IPS-18a (cell line): ENCODE data around the gene FZD8.

Source experiments
- H3K27ac ChIP-seq: one replicate; pipeline ENCODE4 v1.5.1; 2013; ENCODE audit warnings: low read length
- H3K27me3 ChIP-seq: one replicate; pipeline ENCODE4 v1.6.1; 2013; ENCODE audit warnings: mild to moderate bottlenecking, low read length; ENCODE audit not compliant: control insufficient read depth, insufficient read depth
- H3K36me3 ChIP-seq: one replicate; pipeline ENCODE4 v1.6.1; 2013; ENCODE audit warnings: low read depth, low read length; ENCODE audit not compliant: control insufficient read depth
- H3K4me1 ChIP-seq: one replicate; pipeline ENCODE4 v1.6.1; 2013; ENCODE audit warnings: low read depth, low read length; ENCODE audit not compliant: control insufficient read depth
- H3K4me3 ChIP-seq: one replicate; pipeline ENCODE4 v1.5.1; 2013; ENCODE audit warnings: low read length
- H3K9ac ChIP-seq: one replicate; pipeline ENCODE4 v1.6.1; 2013; ENCODE audit warnings: mild to moderate bottlenecking, low read length, moderate library complexity
- H3K9me3 ChIP-seq: one replicate; pipeline ENCODE4 v1.6.1; 2013; ENCODE audit warnings: low read depth, low read length; ENCODE audit not compliant: control insufficient read depth

The FZD8 gene

DNA sequence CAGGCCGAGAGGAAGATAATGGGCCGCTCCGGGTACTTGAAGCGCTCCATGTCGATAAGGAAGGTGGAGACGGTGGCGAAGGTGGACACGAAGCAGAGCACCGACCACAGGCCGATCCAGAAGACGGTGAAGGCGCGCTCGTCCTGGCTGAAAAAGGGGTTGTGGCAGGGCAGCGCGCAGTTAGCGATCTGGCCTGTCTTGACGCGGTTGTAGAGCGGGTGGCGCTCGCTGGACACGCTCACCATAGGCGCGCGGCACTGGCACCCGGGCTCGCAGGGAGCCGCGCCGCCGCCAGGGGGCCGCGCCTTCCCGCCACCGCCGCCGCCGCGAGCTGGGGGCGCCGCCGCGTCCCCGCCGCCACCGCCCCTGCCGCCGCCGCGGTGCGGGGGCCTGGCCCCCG is 1.6 kb downstream of the FZD8 start:
- Histone ChIP-seq H3K27ac (no peak overlapping the region), H3K4me3 (peak overlapping the region; percentile 43), H3K9me3 (no peaks in the 10 kb centered on the region), H3K36me3 (no peaks in the 10 kb centered on the region), H3K27me3 (peaks cover 33% of the 10 kb centered on the region), H3K9ac (no peak overlapping the region), H3K4me1 (peaks cover 39% of the 10 kb centered on the region)

DNA sequence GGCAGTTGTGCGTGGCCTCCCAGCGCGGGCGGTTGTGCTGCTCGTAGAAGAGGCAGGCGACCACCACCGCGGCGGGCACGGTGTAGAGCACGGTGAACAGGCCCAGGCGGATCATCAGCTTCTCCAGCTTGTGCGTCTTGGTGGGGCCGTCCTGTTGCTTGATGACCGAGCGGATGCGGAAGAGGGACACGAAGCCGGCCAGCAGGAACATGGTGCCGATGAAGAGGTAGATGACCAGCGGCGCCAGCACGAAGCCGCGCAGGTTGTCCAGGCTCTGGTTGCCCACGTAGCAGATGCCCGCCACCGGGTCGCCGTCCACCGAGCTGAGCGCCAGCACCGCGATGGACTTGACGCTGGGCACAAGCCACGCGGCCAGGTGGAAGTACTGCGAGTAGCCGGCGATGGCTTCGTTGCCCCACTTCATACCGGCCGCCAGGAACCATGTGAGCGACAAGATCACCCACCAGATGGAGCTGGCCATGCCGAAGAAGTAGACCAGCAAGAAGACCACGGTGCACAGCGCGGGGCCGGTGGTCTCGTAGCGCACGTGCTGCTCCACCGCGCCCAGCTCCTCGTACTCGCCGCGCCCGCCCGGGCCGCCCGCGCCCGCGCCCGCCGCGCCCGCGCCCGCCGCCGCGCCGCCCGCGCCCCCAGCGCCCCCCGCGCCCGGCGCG is 2.2 kb downstream of the FZD8 start:
- no peaks in the 10 kb centered on the region for H3K36me3 ChIP-seq
- peaks cover 27% of the 10 kb centered on the region for H3K27me3 ChIP-seq
- peaks cover 36% of the 10 kb centered on the region for H3K4me1 ChIP-seq
- H3K4me3 ChIP-seq = peak overlapping the region; percentile 53
- H3K9ac ChIP-seq = no peak overlapping the region
- no peaks in the 10 kb centered on the region for H3K9me3 ChIP-seq
- H3K27ac ChIP-seq = no peak overlapping the region

DNA sequence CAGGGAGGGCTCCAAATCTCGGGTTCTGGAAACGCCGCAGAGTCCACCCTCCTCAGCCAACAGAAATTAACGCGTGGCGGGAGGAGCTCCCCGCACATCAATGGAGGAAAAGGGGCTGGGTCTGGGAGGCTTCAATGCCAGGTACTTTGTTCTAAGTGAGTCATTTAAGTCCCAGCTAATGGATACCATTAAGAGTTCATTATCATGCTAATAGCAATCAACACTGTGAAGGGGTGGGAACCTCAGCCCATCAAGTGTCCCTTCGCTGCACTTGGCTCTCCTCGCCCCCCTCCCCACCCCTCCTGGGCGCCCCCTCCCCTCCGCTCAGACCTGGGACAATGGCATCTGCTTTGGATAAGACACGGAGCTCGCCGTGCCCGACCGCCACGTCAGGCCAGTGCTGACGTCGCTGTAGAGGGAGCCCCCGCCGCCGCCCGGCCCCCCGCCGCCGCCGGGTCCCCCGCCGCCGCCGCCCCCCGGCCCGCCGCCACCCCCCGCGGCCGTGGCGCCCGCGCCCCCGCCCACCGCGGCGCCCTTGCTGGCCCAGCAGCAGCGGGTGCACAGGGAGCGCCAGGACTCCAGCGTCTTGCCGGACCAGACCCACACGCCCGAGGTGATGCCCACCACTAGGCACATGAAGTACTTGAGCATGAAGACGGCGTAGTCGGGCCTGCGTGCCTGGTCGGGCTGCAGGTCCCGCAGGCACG is 2.9 kb downstream of the FZD8 start:
- Histone ChIP-seq H3K27ac (no peak overlapping the region), H3K9ac (peak overlapping the region; percentile 53), H3K4me1 (peaks cover 30% of the 10 kb centered on the region), H3K36me3 (no peaks in the 10 kb centered on the region), H3K27me3 (peaks cover 20% of the 10 kb centered on the region), H3K9me3 (no peaks in the 10 kb centered on the region), H3K4me3 (peak overlapping the region; percentile 61)

DNA sequence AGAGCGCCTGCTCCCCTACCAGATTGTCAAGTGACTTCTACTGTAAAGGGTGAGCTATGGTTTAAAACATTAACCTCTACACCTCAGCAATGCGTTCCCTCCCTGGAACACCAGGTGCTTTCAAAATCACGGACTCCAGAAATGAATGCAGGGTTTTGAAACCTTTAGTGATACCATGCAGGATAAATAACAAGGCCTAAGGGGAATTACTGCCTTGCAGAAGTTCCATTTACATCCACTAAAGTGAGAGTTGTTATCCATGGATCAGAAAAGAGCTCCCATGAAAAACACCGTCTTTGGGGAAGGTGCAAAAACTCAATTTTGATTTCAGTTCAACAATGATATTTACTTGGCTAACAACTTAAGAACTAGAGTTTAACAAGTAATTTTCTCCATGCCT is 4.0 kb downstream of the FZD8 start:
- no peaks in the 10 kb centered on the region for H3K36me3 ChIP-seq
- H3K27me3 ChIP-seq = peaks cover 13% of the 10 kb centered on the region
- no peak overlapping the region for H3K9ac ChIP-seq
- H3K9me3 ChIP-seq = no peaks in the 10 kb centered on the region
- H3K4me1 ChIP-seq = peaks cover 30% of the 10 kb centered on the region
- H3K4me3 ChIP-seq = peak overlapping the region; percentile 61
- no peak overlapping the region for H3K27ac ChIP-seq

DNA sequence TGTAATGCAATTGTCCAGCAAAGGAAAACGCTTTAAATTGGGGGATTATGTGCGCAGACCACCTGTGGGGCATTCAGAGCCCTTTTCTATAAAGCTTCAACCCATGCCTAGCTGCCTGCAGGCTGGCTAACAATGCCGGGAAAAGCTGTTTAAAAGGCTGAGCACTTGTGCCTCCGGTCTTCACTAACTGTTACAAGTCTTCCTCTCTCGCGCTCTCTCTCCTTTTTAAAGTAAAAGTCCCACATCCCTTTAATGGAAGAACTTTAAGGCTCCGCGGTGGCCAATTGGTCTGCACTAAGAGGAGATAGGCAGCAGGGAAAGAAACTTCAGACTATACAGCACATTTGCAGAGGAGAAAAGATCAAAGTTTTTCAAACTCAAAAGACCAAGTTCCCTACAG is 4.6 kb downstream of the FZD8 start:
- no peaks in the 10 kb centered on the region for H3K36me3 ChIP-seq
- peak overlapping the region; percentile 61 for H3K4me3 ChIP-seq
- peaks cover 34% of the 10 kb centered on the region for H3K4me1 ChIP-seq
- no peaks in the 10 kb centered on the region for H3K9me3 ChIP-seq
- H3K27me3 ChIP-seq = peaks cover 9% of the 10 kb centered on the region
- H3K9ac ChIP-seq = no peak overlapping the region
- H3K27ac ChIP-seq = no peak overlapping the region

DNA sequence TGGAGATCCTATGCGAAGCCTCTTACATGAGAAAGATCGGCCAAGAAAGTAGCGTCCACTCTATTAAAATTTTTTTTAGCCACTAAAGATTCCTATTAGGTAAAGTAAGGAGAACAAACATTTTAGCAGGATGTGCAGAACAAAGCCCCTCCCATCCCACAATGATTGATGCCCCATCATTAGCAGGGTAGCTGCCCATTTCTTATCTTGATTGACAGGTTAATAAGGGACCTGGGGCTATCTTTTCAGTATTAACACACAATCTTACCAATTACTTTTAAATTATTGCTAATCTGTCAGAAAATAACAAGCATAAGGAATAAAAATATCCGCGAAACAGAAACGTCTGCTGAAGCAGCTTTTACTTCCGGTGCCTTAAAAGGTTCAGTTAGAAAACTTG is 5.1 kb downstream of the FZD8 start:
- Histone ChIP-seq H3K27me3 (peaks cover 9% of the 10 kb centered on the region), H3K4me3 (peak overlapping the region; percentile 45), H3K36me3 (no peaks in the 10 kb centered on the region), H3K27ac (no peak overlapping the region), H3K9ac (no peak overlapping the region), H3K9me3 (no peaks in the 10 kb centered on the region), H3K4me1 (peaks cover 37% of the 10 kb centered on the region)

DNA sequence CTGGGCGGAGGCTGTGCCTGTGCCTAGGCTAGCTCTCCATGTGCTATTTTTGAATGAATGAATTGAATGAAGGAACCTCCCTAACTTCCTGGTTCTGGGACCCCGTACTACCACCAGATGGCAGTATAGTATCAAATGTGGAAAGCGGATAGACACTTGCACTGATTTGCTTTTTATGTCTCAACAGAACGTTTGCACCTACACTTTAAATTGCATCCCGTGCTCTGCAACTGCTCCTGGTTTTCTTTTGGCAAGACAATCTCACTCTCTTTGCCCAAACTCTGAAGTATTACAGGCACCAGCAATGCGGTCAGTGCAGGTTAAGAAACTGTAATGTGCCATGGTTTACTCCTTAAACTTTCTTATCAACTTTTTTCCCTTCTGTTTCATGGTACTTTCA is 6.5 kb downstream of the FZD8 start:
- H3K4me1 ChIP-seq = peaks cover 37% of the 10 kb centered on the region
- no peaks in the 10 kb centered on the region for H3K9me3 ChIP-seq
- H3K27me3 ChIP-seq = peaks cover 9% of the 10 kb centered on the region
- no peak overlapping the region for H3K9ac ChIP-seq
- H3K36me3 ChIP-seq = no peaks in the 10 kb centered on the region
- no peak overlapping the region for H3K27ac ChIP-seq
- H3K4me3 ChIP-seq = no peak overlapping the region

DNA sequence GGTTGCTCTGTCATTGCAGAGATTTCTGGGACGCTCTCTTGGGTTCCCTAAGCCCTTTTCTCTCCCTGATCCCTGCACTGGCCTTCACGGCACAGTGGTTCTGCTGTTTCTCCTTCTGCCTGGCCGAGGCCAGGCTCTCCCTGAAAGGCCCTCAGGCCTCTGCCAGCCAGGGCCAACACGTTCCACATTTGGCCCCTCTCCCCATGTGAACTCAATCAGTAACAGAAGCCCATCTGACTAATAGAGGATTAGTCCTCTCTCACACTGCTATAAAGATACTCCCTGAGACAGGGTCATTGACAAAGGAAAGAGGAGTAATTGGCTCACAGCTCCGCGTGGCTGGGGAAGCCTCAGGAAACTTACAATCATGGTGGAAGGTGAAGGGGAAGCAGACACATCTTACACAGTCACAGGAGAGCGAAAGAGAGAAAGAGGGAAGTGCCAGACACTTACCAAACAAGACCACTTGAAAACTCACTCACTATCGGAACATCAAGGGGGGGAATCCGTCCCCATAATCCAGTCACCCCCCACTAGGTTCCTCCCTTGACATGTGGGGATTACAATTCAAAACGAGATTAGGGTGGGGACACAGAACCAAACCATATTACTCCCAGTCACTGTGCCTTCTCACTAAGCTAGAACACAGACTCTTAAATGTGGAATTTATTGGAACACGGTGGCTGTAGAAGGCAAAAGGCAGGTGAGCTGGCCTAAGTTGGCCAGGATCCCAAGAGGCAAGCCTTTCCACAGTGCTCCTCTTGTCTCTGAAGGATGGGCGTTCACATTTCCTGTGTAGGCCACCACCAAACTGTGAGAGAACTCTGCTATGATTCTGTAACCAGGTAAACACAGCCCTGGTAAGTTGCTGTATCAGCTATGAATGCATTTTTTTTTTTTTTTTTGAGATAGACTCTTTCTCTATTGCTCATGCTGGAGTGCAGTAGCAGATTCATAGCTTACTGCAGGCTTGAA is 8.8 kb downstream of the FZD8 start:
- H3K4me1 ChIP-seq = peaks cover 31% of the 10 kb centered on the region
- peaks cover 3% of the 10 kb centered on the region for H3K27me3 ChIP-seq
- no peak overlapping the region for H3K9ac ChIP-seq
- no peaks in the 10 kb centered on the region for H3K9me3 ChIP-seq
- H3K36me3 ChIP-seq = no peaks in the 10 kb centered on the region
- H3K4me3 ChIP-seq = no peak overlapping the region
- H3K27ac ChIP-seq = no peak overlapping the region

DNA sequence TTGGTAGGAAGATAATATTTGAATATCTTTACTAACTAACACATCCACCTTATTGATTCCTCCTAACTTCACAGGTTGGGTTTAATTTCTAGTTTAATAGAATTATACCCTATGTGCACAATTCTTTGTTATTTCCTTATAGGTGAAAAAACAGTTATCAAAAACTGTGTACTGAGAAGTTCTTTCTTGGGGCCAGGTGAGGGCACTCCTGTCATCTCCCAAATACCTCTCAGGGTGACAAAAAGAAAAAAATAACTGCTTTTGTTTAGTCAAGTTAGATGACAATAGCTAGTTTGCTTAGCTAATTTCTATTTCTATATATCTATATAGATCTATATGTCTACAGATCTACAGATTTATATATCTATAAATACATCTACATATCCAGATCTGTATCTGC is 10.1 kb downstream of the FZD8 start:
- Histone ChIP-seq H3K27ac (no peak overlapping the region), H3K4me1 (peaks cover 22% of the 10 kb centered on the region), H3K9ac (no peak overlapping the region), H3K4me3 (no peak overlapping the region), H3K9me3 (no peaks in the 10 kb centered on the region), H3K27me3 (no peaks in the 10 kb centered on the region), H3K36me3 (no peaks in the 10 kb centered on the region)

DNA sequence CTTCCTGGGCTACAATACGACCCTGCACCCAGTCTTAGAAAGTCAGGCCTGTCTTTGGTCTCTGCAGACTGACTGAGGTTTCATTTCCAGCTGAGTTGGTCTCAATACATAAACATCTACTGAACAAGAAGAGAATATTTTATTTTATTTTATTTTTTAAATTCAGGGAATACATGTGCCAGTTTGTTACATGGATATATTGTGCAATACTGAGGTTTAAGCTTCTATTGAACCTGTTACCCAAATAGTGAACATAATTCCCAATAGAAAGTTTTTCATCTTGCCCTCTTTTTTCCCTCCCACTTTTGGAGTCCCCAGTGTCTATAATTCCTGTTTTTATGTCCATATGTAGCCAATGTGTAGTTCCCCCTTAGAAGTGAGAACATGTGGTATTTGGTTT is 10.7 kb downstream of the FZD8 start:
- no peak overlapping the region for H3K4me3 ChIP-seq

DNA sequence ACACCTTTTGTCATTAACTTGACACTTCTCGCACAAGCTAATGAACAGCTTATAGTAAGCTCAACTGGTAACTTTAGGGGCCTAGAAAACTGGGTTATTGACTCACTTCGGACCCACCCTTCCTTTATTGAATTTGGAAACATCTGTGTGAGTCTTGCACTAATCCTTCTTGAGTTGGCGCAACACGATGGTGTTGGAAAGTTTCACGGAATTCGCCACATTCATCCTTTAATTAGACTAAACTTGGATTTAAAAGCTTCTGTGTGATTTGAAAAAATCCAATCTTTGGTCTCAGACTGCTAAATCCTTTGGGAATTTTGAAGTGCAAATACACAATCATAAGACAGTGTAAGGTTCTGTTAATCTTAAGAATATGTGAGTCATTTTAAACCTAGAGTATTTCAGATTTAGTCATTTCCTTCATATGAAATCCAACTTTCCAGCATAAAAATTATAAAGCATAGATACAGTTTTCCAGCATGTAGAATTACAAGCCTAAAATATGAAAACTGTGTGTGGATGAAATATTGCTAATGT is 15.1 kb downstream of the FZD8 start:
- no peaks in the 10 kb centered on the region for H3K36me3 ChIP-seq
- H3K27ac ChIP-seq = no peak overlapping the region
- no peaks in the 10 kb centered on the region for H3K9me3 ChIP-seq
- no peaks in the 10 kb centered on the region for H3K27me3 ChIP-seq
- H3K4me1 ChIP-seq = no peaks in the 10 kb centered on the region
- no peak overlapping the region for H3K4me3 ChIP-seq
- no peak overlapping the region for H3K9ac ChIP-seq

More for the DNA sequence above, 10.7 kb downstream of the FZD8 start:
- H3K4me1 ChIP-seq = peaks cover 16% of the 10 kb centered on the region
- H3K27me3 ChIP-seq = no peaks in the 10 kb centered on the region
- no peak overlapping the region for H3K27ac ChIP-seq
- no peak overlapping the region for H3K9ac ChIP-seq
- H3K9me3 ChIP-seq = no peaks in the 10 kb centered on the region
- no peaks in the 10 kb centered on the region for H3K36me3 ChIP-seq
